Activated T-cell treated with anti-CD3 and anti-CD28 coated beads for 48 hours (primary cell): ENCODE results near the gene UTP11.
"Not testable (repeated sequence)": the region's sequence is repeated elsewhere in the genome, so short reads cannot be mapped to it uniquely, and the experiment has no call there.

Experiments
- DNase-seq: peaks from one replicate; pipeline ENCODE4 v3.0.0-alpha.2; 2020; ENCODE audit warnings: low read depth

The UTP11 gene

GRCh38 chr1:38027201-38028104 is 14.9 kb downstream of the UTP11 start:
- no peak for DNase-seq

DNA sequence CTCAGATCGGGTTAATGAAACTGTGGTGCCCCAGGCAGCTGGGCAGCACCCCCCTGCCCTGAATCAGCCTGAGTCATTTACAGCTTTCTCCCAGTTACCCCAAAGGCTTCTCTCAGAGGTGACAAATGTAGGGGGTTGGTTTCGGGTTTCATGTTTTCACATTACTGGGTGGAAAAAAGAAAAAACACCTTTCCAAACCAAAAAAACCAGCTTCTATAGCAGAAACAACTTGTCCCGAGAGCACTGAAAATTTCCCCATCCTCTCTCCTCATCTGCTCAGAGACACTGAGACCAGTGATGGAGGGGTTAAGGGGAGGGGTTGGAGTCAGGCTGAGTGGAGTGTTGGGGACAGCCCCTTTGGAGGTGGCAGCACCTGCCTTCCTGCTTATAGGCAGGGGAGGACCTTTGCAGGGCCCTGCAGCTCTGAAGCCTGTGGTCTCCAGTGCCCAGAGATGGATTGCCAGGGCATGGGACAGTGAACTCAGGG is 15.6 kb downstream of the UTP11 start:
- peak; percentile 69 for DNase-seq

DNA sequence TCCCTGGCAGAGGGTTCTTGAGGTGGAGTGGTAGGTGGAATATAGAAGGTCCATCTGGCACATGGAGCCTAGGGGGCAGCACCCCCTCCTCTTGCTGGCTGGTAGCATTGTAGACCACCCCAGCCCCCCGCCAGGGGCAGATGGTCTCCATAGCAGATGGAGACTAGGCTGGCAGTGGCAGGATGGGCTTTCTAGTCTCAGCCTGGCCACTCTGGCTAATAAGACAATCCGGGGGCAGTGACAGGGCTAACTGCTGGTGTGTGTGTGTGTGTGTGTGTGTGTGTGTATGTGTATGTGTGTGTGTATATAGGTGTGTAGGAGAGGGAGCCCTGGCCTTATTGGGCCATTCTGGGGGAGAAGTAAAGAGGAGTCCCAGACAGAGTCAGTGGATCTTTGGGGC is 16.1 kb downstream of the UTP11 start:
- DNase-seq: no peak

DNA sequence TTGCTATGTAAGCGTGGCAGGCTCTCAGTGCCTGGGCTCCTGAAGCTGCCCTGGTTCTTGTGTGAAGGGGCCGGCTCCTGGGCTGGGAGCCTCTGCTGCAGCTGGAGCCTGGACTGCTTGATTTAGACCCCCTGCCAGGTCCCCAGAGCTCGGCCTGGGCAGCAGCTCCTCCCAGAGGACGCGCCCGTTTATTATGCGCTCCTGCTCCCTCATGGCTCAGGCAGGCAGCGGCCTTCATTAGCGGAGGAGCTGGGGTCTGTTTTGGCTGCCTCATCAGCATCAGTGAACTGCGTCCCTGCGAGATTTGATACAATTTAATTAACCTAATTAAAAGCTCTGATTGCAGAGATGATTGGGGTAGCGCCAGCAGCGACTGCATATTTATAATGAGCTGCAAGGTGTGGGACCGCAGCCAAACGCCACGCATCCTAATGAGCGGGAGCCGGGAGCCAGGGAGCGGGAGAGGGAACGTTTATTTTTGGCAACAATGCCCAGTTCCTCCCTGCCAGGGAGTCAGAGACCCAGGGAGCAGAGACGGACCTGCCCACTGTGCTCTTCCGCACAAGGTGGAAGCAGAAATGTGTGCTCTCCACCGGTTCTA is 16.6 kb downstream of the UTP11 start:
- no peak for DNase-seq

DNA sequence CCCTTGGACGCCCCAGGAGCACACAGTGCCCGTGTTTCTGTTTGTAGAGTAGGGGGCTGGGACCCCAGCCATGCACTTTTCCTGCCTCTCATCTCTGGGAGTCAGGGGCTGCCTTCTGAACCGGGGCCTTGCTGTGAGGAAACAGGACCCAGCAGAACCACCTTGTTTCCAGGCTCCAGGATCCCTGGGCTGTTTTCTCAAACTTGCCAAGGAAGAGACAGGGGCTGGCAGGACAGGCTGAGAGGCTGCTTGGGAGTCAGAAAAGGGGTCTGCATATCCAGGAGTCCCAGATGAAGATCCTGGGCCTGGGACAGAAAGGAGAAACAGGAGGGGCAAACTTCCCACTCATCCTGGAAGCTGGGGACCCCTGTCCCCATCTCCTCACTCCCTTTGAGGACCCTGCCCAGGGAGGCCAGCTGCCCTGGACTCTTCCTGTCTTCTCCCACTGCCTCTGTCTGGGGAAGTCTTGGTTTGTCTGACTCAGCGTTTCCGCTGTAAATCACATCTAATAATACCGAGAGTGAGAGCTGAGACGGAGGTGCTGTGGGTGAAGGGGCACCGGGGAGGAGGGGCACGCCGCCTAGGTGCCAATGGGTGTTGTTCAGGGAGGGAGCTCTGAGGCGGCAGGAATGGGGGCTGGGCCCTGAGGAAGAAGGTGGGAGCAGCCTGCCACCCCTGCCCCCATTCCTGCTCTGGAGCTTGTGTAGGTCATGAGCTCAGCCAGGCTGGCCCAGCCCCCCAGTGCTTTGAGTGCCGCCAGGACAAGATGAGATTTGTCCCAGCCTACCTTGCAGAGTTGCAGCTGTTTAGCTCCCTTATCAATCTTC is 17.4 kb downstream of the UTP11 start:
- DNase-seq: peak; percentile 75

DNA sequence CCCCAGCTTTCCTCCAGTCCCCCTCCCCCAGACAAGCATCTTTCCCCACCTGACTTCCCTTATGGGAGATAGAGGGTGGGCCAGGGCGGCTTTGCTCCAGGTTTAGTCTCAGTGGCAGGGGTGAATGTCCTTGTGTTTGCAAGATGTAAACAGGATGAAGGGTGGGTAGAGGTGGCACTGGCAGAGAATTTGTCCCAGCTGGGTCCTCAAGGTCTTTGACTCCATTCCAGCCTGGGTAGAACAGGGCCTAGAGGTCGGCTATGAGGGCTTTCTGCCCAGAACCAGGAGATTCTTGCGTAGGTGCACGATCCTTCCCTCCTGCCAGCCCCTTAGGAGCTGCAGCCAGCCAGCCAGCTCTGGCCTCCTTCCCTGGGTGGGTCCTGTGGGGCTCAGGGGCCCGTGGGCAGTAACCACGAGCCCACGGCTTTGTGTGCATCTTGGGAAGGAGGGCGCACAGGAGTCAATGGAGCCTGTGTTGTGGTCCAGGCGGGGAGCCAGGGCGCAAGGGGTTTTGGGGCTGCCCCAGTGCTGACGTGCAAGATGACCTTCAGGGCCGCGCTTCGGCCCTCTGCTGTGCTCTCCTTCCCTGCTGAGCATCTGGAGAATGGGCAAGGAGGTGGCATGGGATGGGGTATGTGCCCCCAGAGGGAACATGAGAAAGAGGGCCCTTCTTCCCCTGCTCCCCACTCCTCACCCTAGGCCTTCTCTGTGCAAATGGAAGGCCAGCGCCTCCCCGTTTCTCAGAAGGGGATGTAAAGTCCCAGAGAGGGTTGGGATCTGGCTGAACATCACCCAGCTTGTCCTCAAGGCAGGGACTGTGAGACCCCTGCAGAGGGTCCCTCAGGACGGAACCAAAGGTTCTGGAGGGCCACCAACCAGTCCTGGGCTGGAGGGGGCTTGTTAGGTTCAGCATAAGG is 18.3 kb downstream of the UTP11 start:
- DNase-seq: no peak

- no peak for DNase-seq
Observed at GRCh38 chr1:38031513-38031866, 19.0 kb downstream of the UTP11 start.

DNA sequence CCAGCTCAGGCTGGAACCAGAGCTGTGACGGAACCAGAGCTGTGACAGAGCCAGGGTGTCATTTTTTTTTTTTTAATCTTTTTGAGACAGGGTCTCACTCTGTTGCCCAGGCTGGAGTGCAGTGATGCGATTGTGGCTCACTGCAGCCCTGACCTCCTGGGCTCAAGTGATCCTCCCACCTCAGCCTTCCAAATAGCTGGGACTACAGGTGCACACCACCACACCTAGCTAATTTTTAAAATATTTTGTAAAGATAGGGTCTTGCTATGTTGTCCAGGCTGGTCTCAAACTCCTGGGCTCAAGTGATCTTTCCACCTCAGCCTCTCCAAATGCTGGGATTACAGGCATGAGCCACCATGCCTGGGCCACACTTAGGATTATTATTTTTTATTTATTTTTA is 20.5 kb downstream of the UTP11 start:
- not testable (repeated sequence) for DNase-seq

DNA sequence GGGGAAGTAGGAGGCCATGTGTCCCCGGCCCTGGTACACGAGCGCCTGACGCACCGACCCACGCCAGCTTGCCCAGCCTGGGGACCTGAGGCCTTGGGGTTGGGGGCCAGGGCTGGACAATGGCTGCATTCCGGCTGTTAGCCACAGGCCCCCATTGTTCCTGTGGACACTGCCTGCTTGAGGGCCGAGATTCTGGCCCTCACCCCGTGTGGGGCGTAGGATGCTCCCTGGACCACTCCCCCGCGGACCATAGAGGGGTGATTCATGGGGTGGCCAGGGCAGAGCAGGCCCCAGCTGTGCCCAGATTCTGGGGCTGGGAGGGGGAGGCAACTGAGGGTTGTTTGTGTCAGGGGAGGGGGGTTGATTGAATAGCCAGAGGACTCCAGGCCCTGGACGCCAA is 22.3 kb downstream of the UTP11 start:
- DNase-seq: no peak

DNA sequence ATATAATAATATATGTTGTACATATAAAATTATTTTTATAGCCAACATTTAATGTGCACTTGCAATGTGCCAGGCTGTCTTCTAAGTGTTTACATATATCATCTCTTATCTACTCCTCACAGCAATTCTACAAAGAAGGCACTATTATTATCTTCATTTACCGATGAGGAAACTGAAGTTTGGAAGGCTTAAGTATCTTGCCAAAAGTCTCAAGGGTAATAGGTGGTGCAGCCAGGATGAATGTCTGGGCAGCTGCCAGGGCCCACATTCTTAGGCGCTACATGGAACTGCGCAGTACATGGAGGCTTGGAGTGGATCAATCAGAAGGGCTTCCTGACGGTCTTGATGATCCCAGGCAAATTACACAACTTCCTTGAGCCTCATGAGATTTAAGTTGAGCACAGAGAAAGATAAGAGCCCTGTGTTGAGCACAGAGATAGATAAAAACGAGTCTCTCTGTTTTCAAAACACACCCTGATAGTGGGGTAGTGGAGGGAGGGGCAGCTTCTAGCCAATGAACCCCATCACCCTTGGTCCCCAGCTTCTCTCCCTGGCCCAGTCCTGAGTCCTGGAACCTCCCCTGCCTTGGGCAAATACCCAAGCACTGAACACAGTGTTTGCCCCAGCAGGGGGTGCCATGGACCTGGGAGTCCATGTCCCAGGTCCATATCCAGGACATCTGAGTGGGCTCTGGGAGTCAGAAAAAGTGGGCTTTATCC is 24.8 kb downstream of the UTP11 start:
- DNase-seq: no peak

DNA sequence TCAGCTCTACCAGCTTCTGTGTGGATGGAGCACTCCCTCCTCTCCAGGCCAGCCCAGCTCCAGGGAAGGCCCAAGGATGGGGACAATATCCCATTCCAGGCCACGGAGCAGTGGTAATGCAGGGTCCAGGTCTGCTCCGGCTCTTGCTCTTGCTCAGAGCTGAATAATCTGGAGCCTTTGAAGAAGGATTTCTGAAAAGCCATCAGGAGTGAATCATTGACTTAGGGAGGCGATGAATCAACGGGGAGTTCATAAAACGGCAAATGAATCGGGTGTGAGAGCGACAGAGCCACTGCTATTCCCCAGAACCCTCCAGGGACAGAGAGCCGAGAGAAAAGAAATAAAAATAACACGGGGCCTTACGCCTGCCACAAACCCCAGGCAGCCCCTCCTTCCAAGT is 26.3 kb downstream of the UTP11 start:
- no peak for DNase-seq

DNA sequence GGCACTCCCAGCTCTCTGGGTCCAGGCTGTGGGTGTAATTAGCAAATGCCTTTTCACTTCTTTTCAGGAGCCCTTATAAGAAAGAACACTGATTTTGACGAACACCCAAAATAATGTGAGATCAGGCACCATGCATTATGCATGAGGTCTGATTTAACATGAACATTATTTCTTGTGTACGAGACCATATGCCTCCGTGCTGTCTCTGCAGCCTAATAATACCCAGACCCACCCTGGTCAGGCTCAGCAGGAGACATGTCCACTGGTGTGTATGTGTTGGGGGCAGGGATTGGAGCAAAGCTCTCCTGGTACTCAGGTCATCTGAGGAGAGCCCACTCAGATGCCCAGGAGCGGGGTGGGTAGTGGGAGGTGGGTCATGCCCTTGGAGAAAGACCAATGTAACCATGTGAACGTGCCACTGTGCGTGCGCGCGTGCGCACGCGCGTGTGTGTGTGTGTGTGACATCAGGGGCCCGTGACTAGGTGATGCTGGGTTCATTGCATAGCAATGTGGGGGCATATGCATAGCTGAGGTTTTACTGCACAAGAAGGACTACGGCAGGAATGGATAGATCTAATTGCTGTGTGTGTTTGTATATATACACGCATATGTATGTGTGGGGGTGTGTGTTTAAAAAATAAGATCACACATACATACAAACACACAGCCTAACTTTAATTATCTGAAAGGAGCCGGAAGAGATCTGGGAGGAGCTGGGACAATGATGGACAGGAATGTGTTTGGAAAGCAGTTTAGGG is 27.0 kb downstream of the UTP11 start:
- no peak for DNase-seq

- no peak for DNase-seq
Observed at GRCh38 chr1:38041936-38042834, 29.7 kb downstream of the UTP11 start.

DNA sequence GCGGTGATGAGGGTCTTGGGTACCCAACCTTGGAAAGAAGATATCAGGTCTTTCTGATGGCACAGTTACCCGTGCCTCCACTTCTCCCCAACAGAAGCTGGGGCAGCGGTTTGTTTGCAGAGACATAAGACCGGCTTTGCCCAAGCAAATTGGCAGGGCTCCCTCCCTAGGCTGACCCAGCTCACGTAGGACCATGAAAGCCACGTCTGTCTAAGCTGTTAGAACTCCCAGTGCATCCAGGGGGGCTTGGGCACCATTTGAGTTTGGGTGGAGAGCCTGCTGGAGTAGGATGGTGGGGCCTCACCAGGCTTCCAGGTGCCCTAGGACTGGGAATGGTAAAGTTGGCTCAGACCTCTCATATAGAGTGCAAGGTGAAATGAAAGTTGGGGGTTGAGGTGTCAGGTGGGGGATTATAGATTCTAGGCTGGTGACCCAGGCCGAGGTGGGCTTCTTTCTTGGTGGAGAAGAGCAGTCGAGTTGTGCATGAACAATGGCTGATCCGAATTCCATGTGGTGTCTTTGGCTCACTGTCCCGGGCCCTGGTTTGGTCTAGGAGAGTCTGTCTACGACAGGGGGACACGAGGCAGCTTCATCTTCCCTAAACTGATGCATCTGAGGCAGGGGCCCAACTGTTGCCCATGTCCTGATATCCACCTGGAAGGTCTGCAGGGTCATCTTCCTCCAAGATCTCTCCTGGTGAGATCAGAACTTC is 30.7 kb downstream of the UTP11 start:
- DNase-seq: no peak

DNA sequence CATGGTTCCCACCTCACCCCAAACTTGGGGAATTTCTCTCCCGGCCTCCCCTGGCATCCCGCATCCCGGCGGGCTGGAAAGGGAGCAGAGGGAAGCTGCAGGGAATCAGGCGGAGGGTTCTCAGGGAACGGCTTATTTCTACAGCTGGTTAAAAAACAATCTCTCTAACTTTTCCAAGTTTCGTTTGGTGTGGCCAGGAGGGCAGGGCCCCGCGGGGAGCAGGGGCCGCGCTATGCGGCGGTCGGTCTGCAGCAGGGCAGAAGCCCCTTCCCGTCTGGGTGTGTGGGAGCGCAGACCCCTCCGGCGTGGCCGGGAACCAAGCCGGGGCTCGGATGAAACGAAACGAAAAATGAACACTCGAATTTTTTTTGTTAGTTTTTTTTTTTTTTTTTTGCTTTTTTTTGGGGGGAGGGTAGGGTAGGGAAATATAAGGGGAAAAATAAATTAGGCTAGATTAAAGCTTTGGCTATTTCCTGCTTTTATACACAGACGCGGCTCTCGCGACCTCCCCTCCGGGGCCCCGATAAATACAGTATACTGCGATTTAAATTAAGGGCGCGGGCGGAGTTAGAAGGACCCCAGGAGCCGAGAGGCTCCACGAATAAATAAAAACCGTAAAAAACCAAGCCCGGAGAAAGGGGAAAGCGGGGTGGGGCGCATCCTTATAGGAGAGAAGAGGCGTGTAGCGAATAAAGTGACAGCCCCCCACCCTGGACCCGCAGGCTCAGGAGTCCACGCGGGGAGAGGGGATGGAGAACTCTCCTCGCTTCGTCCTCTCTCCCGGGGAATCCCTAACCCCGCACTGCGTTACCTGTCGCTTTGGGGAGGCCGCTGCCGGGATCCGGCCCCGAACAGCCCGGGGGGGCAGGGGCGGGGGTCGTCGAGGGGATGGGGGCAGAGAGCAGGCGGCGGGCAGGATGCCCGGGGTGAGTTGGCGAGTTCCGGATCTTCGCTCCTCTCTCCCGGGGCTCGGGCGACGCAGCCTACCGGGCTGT is 32.0 kb downstream of the UTP11 start:
- no peak for DNase-seq

DNA sequence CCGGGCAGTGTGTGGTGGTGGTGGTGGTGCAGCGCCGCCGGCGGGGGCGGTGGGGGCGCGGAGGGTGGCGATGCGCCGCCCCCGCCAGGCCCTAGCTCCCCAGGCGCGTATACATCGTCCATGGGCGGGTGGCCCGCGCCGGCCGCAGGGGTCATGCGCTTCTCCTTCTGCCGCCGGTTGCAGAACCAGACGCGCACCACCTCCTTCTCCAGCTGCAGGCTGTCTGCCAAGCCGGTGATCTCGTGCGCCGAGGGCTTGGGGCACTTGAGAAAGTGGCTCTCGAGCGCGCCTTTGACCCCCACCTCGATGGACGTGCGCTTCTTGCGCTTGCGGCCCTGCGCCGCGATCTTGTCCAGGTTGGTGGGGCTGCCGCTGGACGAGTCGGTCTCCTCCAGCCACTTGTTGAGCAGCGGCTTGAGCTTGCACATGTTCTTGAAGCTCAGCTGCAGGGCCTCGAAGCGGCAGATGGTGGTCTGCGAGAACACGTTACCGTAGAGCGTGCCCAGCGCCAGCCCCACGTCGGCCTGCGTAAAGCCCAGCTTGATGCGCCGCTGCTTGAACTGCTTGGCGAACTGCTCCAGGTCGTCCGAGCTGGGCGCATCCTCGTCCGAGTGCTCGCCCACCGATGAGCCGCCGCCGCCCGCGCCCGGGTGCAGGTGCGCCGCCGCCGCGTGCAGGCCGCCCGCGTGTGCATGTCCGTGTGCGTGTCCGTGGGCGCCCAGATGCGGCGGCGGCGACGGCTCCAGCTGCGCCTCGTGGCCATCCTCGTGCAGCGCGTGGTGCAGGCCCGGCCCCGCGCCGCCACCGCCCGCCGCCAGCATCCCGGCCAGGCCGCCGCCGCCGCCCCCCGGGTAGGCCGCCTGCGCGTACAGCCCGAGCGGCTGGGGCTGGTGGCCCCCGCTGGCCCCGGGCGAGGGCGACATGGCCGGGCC is 33.1 kb downstream of the UTP11 start:
- no peak for DNase-seq
